NT2/D1 (cell line): Measurements from ENCODE around the gene DEFB116.

ENCODE experiments used
- SUZ12 ChIP-seq: IDR thresholded peaks from 2 replicates; pipeline ENCODE4 v1.6.1; 2011; ENCODE audit not compliant: insufficient read length, insufficient read depth; ENCODE audit errors: extremely low read depth
- ZNF274 ChIP-seq: IDR thresholded peaks from 2 replicates; pipeline ENCODE4 v1.6.1; 2011; ENCODE audit warnings: mild to moderate bottlenecking, low read depth, low read length

DNA sequence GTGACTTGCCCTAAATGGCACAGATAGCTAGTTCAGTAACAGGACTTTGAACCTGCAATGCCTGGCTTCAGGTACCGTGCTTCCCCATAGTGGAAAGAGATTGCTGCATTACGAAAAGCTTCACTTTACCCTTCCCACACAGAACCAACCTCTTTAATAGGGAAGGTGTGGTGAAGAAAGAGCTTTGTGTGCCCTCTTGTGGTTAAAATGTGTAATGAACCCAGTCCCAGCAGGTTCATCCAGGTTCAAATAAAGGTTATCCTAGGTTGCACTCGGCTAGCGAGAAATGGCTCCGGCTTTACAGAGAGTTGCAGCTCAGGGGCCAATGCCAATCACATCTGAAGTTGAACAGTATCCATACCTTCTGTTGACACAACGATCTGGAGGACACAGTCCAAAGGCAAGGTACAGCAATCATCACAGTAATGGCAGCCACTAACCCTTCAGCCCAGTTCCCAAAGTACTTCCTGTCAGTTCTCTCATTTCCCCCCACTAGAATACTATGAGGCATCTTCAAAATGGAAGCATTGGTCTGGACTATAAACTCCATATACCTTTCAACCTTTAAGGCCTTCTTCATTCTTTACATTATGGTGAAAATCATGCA is 48.0 kb downstream of the DEFB116 start:
- TF ChIP-seq ZNF274 (no peak), SUZ12 (no peak)
